GM12878 (cell line): ENCODE results near the gene KRT25. TPM values are rescaled to one million over a fixed set of nuclear protein-coding genes. Genes with fewer than 3 reads are reported as not detected.
A peak's percentile ranks its signal among the peaks of the same experiment; 100 is the strongest.

Experiments used
- ATF2 ChIP-seq: IDR thresholded peaks from 2 replicates; pipeline ENCODE4 v1.6.1; 2012; ENCODE audit warnings: low read length, inconsistent platforms
- ATF3 ChIP-seq: IDR thresholded peaks from 2 replicates; pipeline ENCODE4 v1.6.1; 2011; ENCODE audit warnings: low read depth, mild to moderate bottlenecking, low read length, moderate library complexity, borderline replicate concordance; ENCODE audit errors: extremely low read depth
- ATF7 ChIP-seq: fragments of 450-650 bp; IDR thresholded peaks from 2 replicates; pipeline ENCODE4 v1.6.1; 2016; ENCODE audit warnings: low read depth, mild to moderate bottlenecking
- BHLHE40 ChIP-seq, 2 experiments: fragments of 450-650 bp in 1 of 2; IDR thresholded peaks; 2 replicates each; pipeline ENCODE4 v1.6.1; 2011 to 2017; ENCODE audit warnings: low read depth in 2 of 2, borderline replicate concordance in 1 of 2, improper control_type of control experiment in 1 of 2, low read length in 1 of 2, mild to moderate bottlenecking in 1 of 2
- HDGF ChIP-seq: fragments of 450-650 bp; IDR thresholded peaks from 2 replicates; pipeline ENCODE4 v1.6.1; 2016; ENCODE audit warnings: antibody characterized with exemption
- WRNIP1 ChIP-seq: IDR thresholded peaks from 2 replicates; pipeline ENCODE4 v1.6.1; 2011; ENCODE audit warnings: low read depth, low read length, improper control_type of control experiment, borderline replicate concordance
- ZBTB33 ChIP-seq: fragments of 450-650 bp; IDR thresholded peaks from 2 replicates; pipeline ENCODE4 v1.6.1; 2017; ENCODE audit warnings: mild to moderate bottlenecking
- ZBTB4 ChIP-seq: fragments of 450-650 bp; formaldehyde crosslinking; IDR thresholded peaks from 2 replicates; pipeline ENCODE4 v1.4.0; 2022; ENCODE audit warnings: mild to moderate bottlenecking, moderate library complexity
- ZBTB40 ChIP-seq: fragments of 450-650 bp; IDR thresholded peaks from 2 replicates; pipeline ENCODE4 v1.6.1; 2016; ENCODE audit warnings: mild to moderate bottlenecking, moderate library complexity, borderline replicate concordance
- ZNF687 ChIP-seq: fragments of 450-650 bp; IDR thresholded peaks from 2 replicates; pipeline ENCODE4 v1.6.1; 2017; ENCODE audit warnings: mild to moderate bottlenecking, moderate library complexity
- polyA plus RNA-seq, 11 experiments: library from polyadenylated mRNA; depleted of rRNA in 4 of 11; unstranded in 6 of 11; stranded (reverse) in 5 of 11; fragments of >200 nt; fragmentation: Nextera tagmentation in 4 of 11; fragmentation: Illumina TruSeq in 1 of 11; extraction: Ambion mirVana in 4 of 11; extraction: Trizol in 1 of 11; gene quantifications; 1 replicate in 1 of 11; 2 replicates in 10 of 11; pipeline versions ENCODE4 v1.2.1 to v1.2.3, GENCODE V29; 2011 to 2016; ENCODE audit warnings: inconsistent platforms in 2 of 11, missing spikeins in 2 of 11, low read depth in 1 of 11
- total RNA-seq, 4 experiments: library from RNA; depleted of rRNA in 3 of 4; stranded (reverse); fragments of >200 nt in 3 of 4; fragmentation: Illumina TruSeq in 1 of 4; extraction: Trizol in 1 of 4; gene quantifications; 2 replicates each; pipeline versions ENCODE4 v1.2.1 to v1.2.3, GENCODE V29; 2013 to 2021

The KRT25 gene
- total and polyA plus RNA-seq, 10 of the 15 experiments (the other 5 are each of a cell fraction or from before 2014, with no cell fraction given), result not detected

- no peak for TF ChIP-seq ATF2
- no peak for TF ChIP-seq ATF3
- TF ChIP-seq ZBTB33, result no peak
- TF ChIP-seq WRNIP1, result no peak
- no peak for TF ChIP-seq HDGF
- TF ChIP-seq BHLHE40 (IDR thresholded peaks at IDR 0.05; ENCODE audit: borderline replicate concordance in 1 of 2, low read depth in 2 of 2, low read length in 1 of 2), result peak in 1 of 2 experiments; percentile 21; a peak in 1 of 4 replicates
- TF ChIP-seq ZNF687, result no peak
- no peak for TF ChIP-seq ZBTB4 (CRISPR knock-in tag)
- no peak for TF ChIP-seq ZBTB40
- TF ChIP-seq ATF7, result 0 out of 2 replicates have a peak, but pooled peaks have one; percentile 12
Observed at GRCh38 chr17:40803617-40804082, 48.5 kb upstream of the KRT25 start (continued).
